Transverse colon (tissue), 3 donors: ENCODE data around the gene TMEM38B.

Experiments
- CTCF ChIP-seq, 5 experiments: fragments of 200-600 bp in 3 of 5; fragments of 450-650 bp in 2 of 5; sonication (generic) in 3 of 5; IDR thresholded peaks; 1 replicate in 2 of 5; 2 replicates in 3 of 5; pipeline ENCODE4 v1.5.1; 2016 to 2017; ENCODE audit warnings: antibody characterized with exemption in 5 of 5, inconsistent platforms in 3 of 5, mild to moderate bottlenecking in 2 of 5, moderate library complexity in 1 of 5
- EP300 ChIP-seq: sonication (generic); formaldehyde crosslinking; IDR thresholded peaks from one replicate; pipeline ENCODE4 v1.6.1; 2017; ENCODE audit warnings: antibody characterized with exemption, low read depth

- TF ChIP-seq CTCF (IDR thresholded peaks at IDR 0.05) (no peak), EP300 (no peak)
These were observed 14.9 kb upstream of the TMEM38B start for GRCh38 chr9:105679257-105680022.
